MM.1S (cell line): ENCODE results near the gene ADGRD2.
A peak's percentile ranks its signal among the peaks of the same experiment; 100 is the strongest.

Experiments
- DNase-seq: peaks from one replicate; pipeline ENCODE4 v3.0.0-alpha.2; 2015
- H2AFZ ChIP-seq: fragments of 300-600 bp; sonication (generic); 2 replicates; pipeline ENCODE4 v1.6.0; 2016; ENCODE audit warnings: antibody characterized with exemption, low read length
- H3F3A ChIP-seq: fragments of 300-600 bp; sonication (generic); 2 replicates; pipeline ENCODE4 v1.6.1; 2016; ENCODE audit warnings: mild to moderate bottlenecking, antibody characterized with exemption, low read length, moderate library complexity, mixed read lengths; ENCODE audit not compliant: insufficient read depth
- H3K27ac ChIP-seq: fragments of 300-600 bp; sonication (generic); 2 replicates; pipeline ENCODE4 v1.5.1; 2016; ENCODE audit warnings: mild to moderate bottlenecking, low read length
- H3K27me3 ChIP-seq: fragments of 300-600 bp; sonication (generic); replicated peaks from 2 replicates; pipeline ENCODE4 v1.6.0; 2016; ENCODE audit warnings: low read length; ENCODE audit not compliant: insufficient read depth
- H3K36me3 ChIP-seq: fragments of 300-600 bp; sonication (generic); replicated peaks from 2 replicates; pipeline ENCODE4 v1.6.1; 2016; ENCODE audit warnings: mild to moderate bottlenecking, low read length, mixed read lengths; ENCODE audit not compliant: insufficient read depth
- H3K4me1 ChIP-seq: fragments of 300-600 bp; sonication (generic); 2 replicates; pipeline ENCODE4 v1.6.1; 2016; ENCODE audit warnings: low read length, mixed read lengths
- H3K4me2 ChIP-seq: fragments of 300-600 bp; sonication (generic); 2 replicates; pipeline ENCODE4 v1.6.0; 2016; ENCODE audit warnings: low read depth, low read length
- H3K4me3 ChIP-seq: fragments of 300-600 bp; sonication (generic); 2 replicates; pipeline ENCODE4 v1.5.1; 2016; ENCODE audit warnings: low read length, mixed read lengths
- H3K79me2 ChIP-seq: fragments of 300-600 bp; sonication (generic); 2 replicates; pipeline ENCODE4 v1.6.1; 2016; ENCODE audit warnings: mixed run types, low read length, mixed read lengths
- H3K9ac ChIP-seq: fragments of 300-600 bp; sonication (generic); 2 replicates; pipeline ENCODE4 v1.6.1; 2016; ENCODE audit warnings: low read length, mixed read lengths
- H3K9me2 ChIP-seq: fragments of 300-600 bp; sonication (generic); replicated peaks from 2 replicates; pipeline ENCODE4 v1.6.1; 2016; ENCODE audit warnings: mild to moderate bottlenecking, low read length, mixed read lengths; ENCODE audit not compliant: insufficient read depth
- H3K9me3 ChIP-seq: fragments of 300-600 bp; sonication (generic); replicated peaks from 2 replicates; pipeline ENCODE4 v1.6.1; 2016; ENCODE audit warnings: mild to moderate bottlenecking, low read length, mixed read lengths; ENCODE audit not compliant: insufficient read depth
- H4K20me1 ChIP-seq: fragments of 300-600 bp; sonication (generic); 2 replicates; pipeline ENCODE4 v1.6.1; 2016; ENCODE audit warnings: mild to moderate bottlenecking, low read length, moderate library complexity, mixed read lengths; ENCODE audit not compliant: insufficient read depth
- CTCF ChIP-seq: fragments of 300-600 bp; sonication (generic); IDR thresholded peaks from 2 replicates; pipeline ENCODE4 v1.5.1; 2016; ENCODE audit warnings: antibody characterized with exemption, low read length, mixed read lengths
- EZH2 ChIP-seq: fragments of 300-600 bp; sonication (generic); optimal IDR thresholded peaks from 2 replicates; pipeline ENCODE3; 2017; ENCODE audit warnings: low read depth, mild to moderate bottlenecking, antibody characterized with exemption, low read length, mixed read lengths
- EZH2phosphoT487 ChIP-seq: fragments of 300-600 bp; sonication (generic); IDR thresholded peaks from 2 replicates; pipeline ENCODE4 v1.6.1; 2018; ENCODE audit warnings: antibody characterized with exemption, low read length

Gene ADGRD2

GRCh38 chr9:124414612-124415011 lies 35.6 kb upstream of the ADGRD2 start:
- peaks cover 26% of the 10 kb centered on the region for H3K36me3 ChIP-seq
- H3F3A ChIP-seq, result no peaks in the 10 kb centered on the region
- peaks cover 5% of the 10 kb centered on the region for H3K4me1 ChIP-seq
- H4K20me1 ChIP-seq, result no peaks in the 10 kb centered on the region
- H3K4me3 ChIP-seq, result peak overlapping the region; percentile 81
- peak overlapping the region; percentile 61 for H3K4me2 ChIP-seq
- H3K9me2 ChIP-seq, result no peaks in the 10 kb centered on the region
- H3K27ac ChIP-seq, result peak overlapping the region; percentile 35; the same call in 1 of the 2 replicates
- H3K27me3 ChIP-seq, result no peaks in the 10 kb centered on the region
- peak overlapping the region; percentile 81 for H3K9ac ChIP-seq
- peaks cover 55% of the 10 kb centered on the region for H3K79me2 ChIP-seq
- no peaks in the 10 kb centered on the region for H3K9me3 ChIP-seq
- DNase-seq, result no peak
- TF ChIP-seq EZH2 (no peak), CTCF (no peak), EZH2phosphoT487 (no peak)
- H2AFZ ChIP-seq, result peak overlapping the region; percentile 39

DNA sequence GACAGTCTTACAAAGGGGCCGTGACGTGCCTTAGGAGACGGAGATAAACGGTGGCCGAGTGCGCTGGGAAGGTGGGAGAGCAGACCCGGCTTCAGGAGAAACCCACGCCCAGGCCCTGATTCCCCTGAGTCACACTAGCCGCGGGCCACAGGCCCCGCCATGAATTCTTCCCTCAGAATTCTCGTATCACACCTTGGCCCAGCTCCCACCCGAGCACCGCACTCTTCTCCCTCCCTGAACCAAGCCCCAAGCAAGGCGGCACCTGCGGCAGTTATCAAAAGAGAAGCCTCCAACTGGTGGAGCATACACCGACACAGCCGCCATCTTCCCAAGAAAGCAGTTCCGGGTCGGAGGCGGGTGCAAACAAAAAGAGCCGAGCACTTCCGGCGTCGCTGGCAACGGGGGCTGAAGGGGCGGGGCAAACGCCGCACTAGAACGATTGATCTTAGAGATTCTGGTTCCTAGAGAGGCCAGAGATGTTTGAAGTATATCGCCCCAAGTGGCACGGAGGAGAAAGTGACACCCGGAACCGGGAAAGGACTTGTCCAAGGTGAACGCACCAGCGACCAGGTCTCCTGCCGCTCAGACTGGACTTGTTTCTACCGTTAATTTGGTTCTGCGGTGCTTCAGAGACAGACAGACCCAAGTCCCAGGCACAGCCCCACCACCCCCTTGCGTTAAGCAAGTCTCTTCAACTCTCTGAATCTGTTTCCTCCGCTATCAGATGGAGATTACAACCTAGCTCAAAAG lies 35.0 kb upstream of the ADGRD2 start, which contains the start of gene PSMB7:
Gene PSMB7 (minus strand): TSS at position 341 of the 750 bp plus-strand sequence. CDS start 17 bp downstream, at position 324.
- H3K4me1 ChIP-seq, result peaks cover 10% of the 10 kb centered on the region
- peak; percentile 81 for TF ChIP-seq CTCF
- no peak for TF ChIP-seq EZH2phosphoT487

GRCh38 chr9:124415852-124416484 lies 34.3 kb upstream of the ADGRD2 start:
- H4K20me1 ChIP-seq, result no peaks in the 10 kb centered on the region
- TF ChIP-seq CTCF (no peak), EZH2phosphoT487 (no peak), EZH2 (no peak)
- H3K4me1 ChIP-seq, result peaks cover 10% of the 10 kb centered on the region
- no peaks in the 10 kb centered on the region for H3K9me2 ChIP-seq
- H3F3A ChIP-seq, result no peaks in the 10 kb centered on the region
- no peaks in the 10 kb centered on the region for H3K9me3 ChIP-seq
- H3K4me2 ChIP-seq, result peak overlapping the region; percentile 68
- peak overlapping the region; percentile 94 for H2AFZ ChIP-seq
- H3K36me3 ChIP-seq, result peaks cover 24% of the 10 kb centered on the region
- H3K27me3 ChIP-seq, result no peaks in the 10 kb centered on the region
- no peak overlapping the region for H3K27ac ChIP-seq
- peak overlapping the region; percentile 35 for H3K4me3 ChIP-seq
- H3K9ac ChIP-seq, result no peak overlapping the region
- DNase-seq, result no peak
- peaks cover 43% of the 10 kb centered on the region for H3K79me2 ChIP-seq

More for the DNA sequence above, 35.0 kb upstream of the ADGRD2 start, which contains the start of gene PSMB7:
- DNase-seq, result peak; percentile 98
- peak within 1 kb of the TSS; percentile 81 for H3K4me3 ChIP-seq
- H3K79me2 ChIP-seq, result peaks cover 50% of the 10 kb centered on the region
- H3K27me3 ChIP-seq, result no peaks in the 10 kb centered on the region
- no peaks in the 10 kb centered on the region for H3K9me2 ChIP-seq
- H3F3A ChIP-seq, result no peaks in the 10 kb centered on the region
- peaks cover 24% of the 10 kb centered on the region for H3K36me3 ChIP-seq
- peak within 1 kb of the TSS; percentile 35; the same call in 1 of the 2 replicates for H3K27ac ChIP-seq
- peak within 1 kb of the TSS; percentile 81 for H3K9ac ChIP-seq
- peak within 1 kb of the TSS; percentile 68 for H3K4me2 ChIP-seq
- H2AFZ ChIP-seq, result peak within 1 kb of the TSS; percentile 94
- no peaks in the 10 kb centered on the region for H3K9me3 ChIP-seq
- no peaks in the 10 kb centered on the region for H4K20me1 ChIP-seq
